Measurements from ENCODE around the gene COX6A1.

Gene COX6A1

GRCh38 chr12:120413901-120414695, 23.8 kb upstream of the COX6A1 start:
- no peak for DNase-seq (ENCODE audit: extremely low read depth, low read depth)
- no peak for TF ChIP-seq CTCF (IDR thresholded peaks at IDR 0.05; ENCODE audit: low read depth, low read length)

GRCh38 chr12:120416490-120417216, 21.3 kb upstream of the COX6A1 start:
- no peak for TF ChIP-seq CTCF (IDR thresholded peaks at IDR 0.05; ENCODE audit: low read depth, low read length)

GRCh38 chr12:120417917-120418580, 19.9 kb upstream of the COX6A1 start:
- DNase-seq (ENCODE audit: extremely low read depth, low read depth), result no peak
- TF ChIP-seq CTCF (IDR thresholded peaks at IDR 0.05; ENCODE audit: low read depth, low read length), result no peak

More at GRCh38 chr12:120416490-120417216, 21.3 kb upstream of the COX6A1 start:
- no peak for DNase-seq (ENCODE audit: extremely low read depth, low read depth)

- no peak for DNase-seq (ENCODE audit: extremely low read depth, low read depth)
- TF ChIP-seq CTCF (IDR thresholded peaks at IDR 0.05; ENCODE audit: low read depth, low read length), result no peak
Observed at GRCh38 chr12:120421701-120422100, 16.2 kb upstream of the COX6A1 start.

- TF ChIP-seq CTCF (IDR thresholded peaks at IDR 0.05; ENCODE audit: low read depth, low read length), result no peak
- DNase-seq (ENCODE audit: extremely low read depth, low read depth), result no peak
Observed at GRCh38 chr12:120422892-120423456, 14.9 kb upstream of the COX6A1 start.

- no peak for TF ChIP-seq CTCF (IDR thresholded peaks at IDR 0.05; ENCODE audit: low read depth, low read length)
- no peak for DNase-seq (ENCODE audit: extremely low read depth, low read depth)
Observed at GRCh38 chr12:120425797-120426196, 12.1 kb upstream of the COX6A1 start.
